Esophagus squamous epithelium (tissue), 5 donors: Measurements from ENCODE around the gene TMEM158. TPM values are rescaled to one million over a fixed set of nuclear protein-coding genes. Genes with fewer than 3 reads are reported as not detected.
A peak's percentile ranks its signal among the peaks of the same experiment; 100 is the strongest.

ENCODE experiments used
- DNase-seq: peaks from one replicate; lab custom pipeline; 2025; lab: John Stamatoyannopoulos, UW
- H3K27ac ChIP-seq, 4 donors: fragments of 200-600 bp; sonication (generic); one replicate each; pipeline ENCODE4 v1.5.1; 2016 to 2019; ENCODE audit warnings: mild to moderate bottlenecking in 1 of 4
- H3K27me3 ChIP-seq, 4 donors: fragments of 200-600 bp; sonication (generic); 1 replicate in 3 of 4; 2 replicates in 1 of 4; pipeline versions ENCODE4 v1.5.1 to v1.6.0; 2017 to 2021; ENCODE audit warnings: antibody characterized with exemption in 1 of 4
- H3K36me3 ChIP-seq, 3 donors: fragments of 200-600 bp; sonication (generic); one replicate each; pipeline ENCODE4 v1.5.1; 2016 to 2019
- H3K4me1 ChIP-seq, 3 donors: fragments of 200-600 bp; sonication (generic); one replicate each; pipeline ENCODE4 v1.5.1; 2017 to 2019
- H3K4me3 ChIP-seq, 4 donors: fragments of 200-600 bp; sonication (generic); 1 replicate in 3 of 4; 2 replicates in 1 of 4; pipeline ENCODE4 v1.5.1; 2016 to 2019; ENCODE audit warnings: mild to moderate bottlenecking in 2 of 4, moderate library complexity in 1 of 4
- H3K9me3 ChIP-seq, 3 donors: fragments of 200-600 bp; sonication (generic); one replicate each; pipeline ENCODE4 v1.5.1; 2016 to 2019
- CTCF ChIP-seq, 6 experiments: fragments of 450-650 bp in 4 of 6; fragments of 200-600 bp in 2 of 6; sonication (generic) in 2 of 6; IDR thresholded peaks; one replicate each; pipeline ENCODE4 v1.5.1; 2016 to 2019; ENCODE audit warnings: antibody characterized with exemption in 6 of 6, mild to moderate bottlenecking in 4 of 6, moderate library complexity in 4 of 6
- POLR2A ChIP-seq, 4 donors: fragments of 450-650 bp; IDR thresholded peaks; one replicate each; pipeline ENCODE4 v1.6.1; 2017; ENCODE audit warnings: antibody characterized with exemption in 4 of 4, mild to moderate bottlenecking in 4 of 4, moderate library complexity in 3 of 4
- WGBS, 2 donors: methylation state at CpG; one replicate each; pipeline ENCODE4 v1.1.5; 2018; 5-methylcytosine and 5-hydroxymethylcytosine counted together
- intact Hi-C: fragments of 100-400 bp; cut with DNase I; formaldehyde crosslinking; loops from one replicate; pipeline ENCODE4 v1.15.0; 2022
- total RNA-seq, 4 donors: library from RNA; depleted of rRNA; stranded (reverse); fragments of >200 nt; gene quantifications; one replicate each; pipeline ENCODE4 v1.1.0, GENCODE V29; 2016
- donor health status: DM: yes; HTN: yes; CAD: no.

Gene TMEM158
- total RNA-seq, 4 donors from 2014 or later, result 1.8 to 14.7 (median 4.4) TPM

DNA sequence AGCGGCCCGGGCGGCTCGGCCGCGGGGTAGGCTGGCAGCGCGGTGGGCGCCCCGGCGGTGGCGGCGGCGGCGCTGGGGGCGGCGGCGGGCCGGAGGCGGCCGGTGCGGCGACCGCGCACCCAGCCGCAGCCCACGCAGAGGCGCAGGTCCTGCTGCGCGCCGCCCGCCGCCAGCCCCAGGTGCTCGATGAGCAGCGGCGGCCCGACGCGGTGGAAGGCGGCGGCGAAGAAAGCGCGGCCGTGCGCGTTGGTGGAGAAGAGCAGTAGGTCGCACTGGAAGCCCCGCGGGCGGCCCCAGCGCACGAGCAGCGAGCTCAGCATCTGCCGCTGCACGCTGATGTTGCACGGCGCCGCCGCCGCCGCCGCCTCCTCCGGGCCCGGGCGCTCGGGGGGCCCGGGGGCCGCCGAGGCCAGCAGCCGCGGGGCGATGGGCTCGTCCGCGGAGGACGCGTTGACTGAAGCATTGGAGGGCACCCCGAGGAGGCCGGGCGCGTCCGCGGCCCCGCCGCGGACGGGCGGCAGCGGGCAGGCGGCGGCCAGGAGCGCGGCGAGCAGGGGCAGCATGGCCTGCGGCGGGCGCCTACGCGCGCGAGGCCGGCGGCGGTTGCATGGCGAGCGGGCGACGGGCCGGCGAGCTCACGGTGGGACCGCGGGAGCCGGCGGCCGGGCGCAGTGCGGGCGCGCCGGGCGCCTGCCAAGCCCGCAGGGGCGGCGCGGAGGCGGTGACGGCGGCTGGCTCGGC is 452 bp downstream of the TMEM158 start:
- no CpG with 5 or more reads among the region's 131 CpGs for WGBS, 2 donors
- intact Hi-C loops, result loop anchor here (10.0 kb wide), 1 partner anchor 269 kb away; no protein-coding TSS in a partner anchor
- no peak for TF ChIP-seq POLR2A (IDR thresholded peaks at IDR 0.05)
- no peak for TF ChIP-seq CTCF (IDR thresholded peaks at IDR 0.05)
- Histone ChIP-seq H3K9me3 (no peaks in the 10 kb centered on the region), H3K27ac (peak overlapping the region in 3 of 4 donors; percentile 44 to 84 (median 83)), H3K27me3 (peaks cover 0 to 81% (median 6%) of the 10 kb centered on the region in 4 donors), H3K4me1 (peaks cover 6 to 38% (median 9%) of the 10 kb centered on the region in 3 donors), H3K4me3 (peak overlapping the region; percentile 37 to 82 (median 56)), H3K36me3 (no peaks in the 10 kb centered on the region)
- no peak for DNase-seq

GRCh38 chr3:45224824-45225464 is 1.1 kb downstream of the TMEM158 start:
- intact Hi-C loops, result loop anchor here (10.0 kb wide), 1 partner anchor 270 kb away; no protein-coding TSS in a partner anchor
- WGBS, 2 donors, result 3 to 10% methylated on average over 9 to 19 of the region's 62 CpGs
- TF ChIP-seq CTCF (IDR thresholded peaks at IDR 0.05), result peak in 4 of 6 experiments; percentile 26 to 55 (median 40)
- TF ChIP-seq POLR2A (IDR thresholded peaks at IDR 0.05), result no peak
- no peaks in the 10 kb centered on the region for H3K36me3 ChIP-seq
- no peak for DNase-seq
- peaks cover 0 to 79% (median 6%) of the 10 kb centered on the region in 4 donors for H3K27me3 ChIP-seq
- H3K4me3 ChIP-seq, result peak overlapping the region; percentile 37 to 82 (median 56)
- no peaks in the 10 kb centered on the region for H3K9me3 ChIP-seq
- H3K27ac ChIP-seq, result peak overlapping the region; percentile 18 to 84 (median 52)
- peaks cover 6 to 38% (median 9%) of the 10 kb centered on the region in 3 donors for H3K4me1 ChIP-seq

DNA sequence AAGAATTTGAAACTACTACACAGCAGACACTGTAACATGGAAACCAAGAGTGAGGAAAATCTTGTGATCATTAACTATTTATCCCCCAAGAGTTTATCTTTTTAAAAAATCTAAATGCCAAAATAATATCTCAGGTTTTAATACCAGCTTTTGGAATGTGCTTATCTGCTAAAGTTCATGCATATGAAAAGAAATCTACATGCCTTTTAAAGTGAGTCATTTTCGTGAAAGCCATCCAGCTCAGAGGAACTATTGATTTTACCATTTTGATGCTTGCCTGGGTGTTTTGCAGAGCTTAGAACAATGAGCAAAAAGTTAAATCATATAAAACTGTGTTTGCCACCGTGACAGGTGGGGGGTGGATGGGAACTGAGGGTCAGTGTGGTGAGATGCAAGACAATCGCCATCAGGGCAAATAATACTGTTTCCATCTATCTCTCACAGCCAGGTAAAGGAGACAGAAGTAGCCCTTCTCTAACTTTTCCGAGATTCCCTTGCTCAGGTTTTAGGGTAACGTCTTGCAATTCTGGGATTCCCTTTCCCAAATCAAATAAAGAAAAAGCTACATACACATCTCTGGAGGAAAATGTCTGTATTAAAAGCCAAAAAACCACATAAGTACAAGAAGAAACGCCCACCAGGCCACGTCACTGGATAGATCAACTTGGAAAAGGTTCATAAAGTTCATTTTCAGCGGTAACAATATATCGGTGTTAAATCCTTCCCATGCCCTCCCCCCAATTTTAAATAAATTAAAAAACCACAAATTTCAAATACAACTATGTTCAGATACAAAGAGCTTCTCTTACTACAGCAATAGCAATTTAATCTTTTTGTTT is 2.0 kb downstream of the TMEM158 start:
- H3K4me3 ChIP-seq, result peak overlapping the region; percentile 37 to 82 (median 56)
- no peak for TF ChIP-seq CTCF (IDR thresholded peaks at IDR 0.05)
- no peak for TF ChIP-seq POLR2A (IDR thresholded peaks at IDR 0.05)
- intact Hi-C loops, result loop anchor here (10.0 kb wide), 1 partner anchor 271 kb away; no protein-coding TSS in a partner anchor
- H3K9me3 ChIP-seq, result no peaks in the 10 kb centered on the region
- WGBS, 2 donors, result 20 to 27% methylated on average over 9 of the region's 9 CpGs
- H3K27ac ChIP-seq, result peak overlapping the region in 1 of 4 donors; percentile 84
- H3K4me1 ChIP-seq, result peaks cover 6 to 39% (median 9%) of the 10 kb centered on the region in 3 donors
- H3K27me3 ChIP-seq, result peaks cover 0 to 77% (median 6%) of the 10 kb centered on the region in 4 donors
- DNase-seq, result no peak
- no peaks in the 10 kb centered on the region for H3K36me3 ChIP-seq

- 93 to 100% methylated on average over 2 to 3 of the region's 8 CpGs for WGBS, 2 donors
- Histone ChIP-seq H3K4me1 (peaks cover 0 to 18% (median 5%) of the 10 kb centered on the region in 3 donors), H3K27ac (no peak overlapping the region), H3K4me3 (no peak overlapping the region), H3K27me3 (peaks cover 0 to 48% (median 6%) of the 10 kb centered on the region in 4 donors), H3K9me3 (no peaks in the 10 kb centered on the region), H3K36me3 (no peaks in the 10 kb centered on the region)
- no peak for TF ChIP-seq POLR2A (IDR thresholded peaks at IDR 0.05)
- TF ChIP-seq CTCF (IDR thresholded peaks at IDR 0.05), result no peak
- intact Hi-C loops, result loop anchor here (10.0 kb wide), 1 partner anchor 275 kb away; no protein-coding TSS in a partner anchor
- DNase-seq, result no peak
These were observed 6.4 kb downstream of the TMEM158 start for GRCh38 chr3:45219694-45220093.
